Vagina (tissue), 2 donors: Measurements from ENCODE around the gene CHI3L1. TPM values are rescaled to one million over a fixed set of nuclear protein-coding genes. Genes with fewer than 3 reads are reported as not detected.

Source experiments
- DNase-seq, 2 donors: peaks; one replicate each; pipeline ENCODE4 v3.0.0-alpha.2; 2017; ENCODE audit errors: extremely low spot score in 2 of 2
- H3K27ac ChIP-seq: fragments of 200-600 bp; sonication (generic); one replicate; pipeline ENCODE4 v1.5.1; 2019
- H3K27me3 ChIP-seq: fragments of 200-600 bp; sonication (generic); one replicate; pipeline ENCODE4 v1.5.1; 2019
- H3K36me3 ChIP-seq, 2 donors: fragments of 200-600 bp; sonication (generic); one replicate each; pipeline ENCODE4 v1.5.1; 2017 to 2019
- H3K4me1 ChIP-seq: fragments of 200-600 bp; sonication (generic); one replicate; pipeline ENCODE4 v1.5.1; 2019
- H3K4me3 ChIP-seq, 2 donors: fragments of 200-600 bp; sonication (generic); 1 replicate in 1 of 2; 2 replicates in 1 of 2; pipeline ENCODE4 v1.5.1; 2016 to 2019
- H3K9me3 ChIP-seq: fragments of 200-600 bp; sonication (generic); one replicate; pipeline ENCODE4 v1.5.1; 2019
- CTCF ChIP-seq, 3 experiments: fragments of 450-650 bp in 2 of 3; fragments of 200-600 bp in 1 of 3; sonication (generic) in 1 of 3; IDR thresholded peaks; one replicate each; pipeline ENCODE4 v1.5.1; 2017 to 2019; ENCODE audit warnings: antibody characterized with exemption in 3 of 3, mild to moderate bottlenecking in 2 of 3, moderate library complexity in 2 of 3
- POLR2A ChIP-seq, 2 donors: fragments of 450-650 bp; IDR thresholded peaks; one replicate each; pipeline ENCODE4 v1.6.1; 2017; ENCODE audit warnings: antibody characterized with exemption in 2 of 2, mild to moderate bottlenecking in 2 of 2, moderate library complexity in 2 of 2
- POLR2AphosphoS5 ChIP-seq, 2 donors: sonication (generic); formaldehyde crosslinking; IDR thresholded peaks; one replicate each; pipeline ENCODE4 v1.9.0; 2017; ENCODE audit warnings: antibody characterized with exemption in 2 of 2, mild to moderate bottlenecking in 2 of 2, low read depth in 1 of 2; ENCODE audit not compliant: insufficient read depth in 1 of 2
- intact Hi-C: fragments of 100-400 bp; cut with DNase I; formaldehyde crosslinking; loops from one replicate; pipeline ENCODE4 v1.15.1; 2023
- total RNA-seq: library from RNA; depleted of rRNA; stranded (reverse); fragments of >200 nt; gene quantifications from one replicate; pipeline ENCODE4 v1.2.3, GENCODE V29; 2016

Gene CHI3L1
- total RNA-seq, 1 donor from 2014 or later: 51.3 TPM

GRCh38 chr1:203159844-203160243 is 26.7 kb downstream of the CHI3L1 start:
- H3K36me3 ChIP-seq: no peaks in the 10 kb centered on the region
- intact Hi-C loops: no loop called here
- H3K4me1 ChIP-seq: no peaks in the 10 kb centered on the region
- no peaks in the 10 kb centered on the region for H3K27me3 ChIP-seq
- H3K27ac ChIP-seq: no peak overlapping the region
- H3K9me3 ChIP-seq: no peaks in the 10 kb centered on the region
- H3K4me3 ChIP-seq: no peak overlapping the region
- DNase-seq: no peak
- no peak for TF ChIP-seq POLR2A (IDR thresholded peaks at IDR 0.05)
- TF ChIP-seq POLR2AphosphoS5 (IDR thresholded peaks at IDR 0.05; ENCODE audit: insufficient read depth in 1 of 2, low read depth in 1 of 2): no peak
- no peak for TF ChIP-seq CTCF (IDR thresholded peaks at IDR 0.05)

GRCh38 chr1:203158960-203159665 is 27.4 kb downstream of the CHI3L1 start:
- no peak for DNase-seq
- H3K9me3 ChIP-seq: no peaks in the 10 kb centered on the region
- H3K4me1 ChIP-seq: no peaks in the 10 kb centered on the region
- no peak overlapping the region for H3K4me3 ChIP-seq
- TF ChIP-seq POLR2A (IDR thresholded peaks at IDR 0.05) (no peak), POLR2AphosphoS5 (IDR thresholded peaks at IDR 0.05; ENCODE audit: insufficient read depth in 1 of 2, low read depth in 1 of 2) (no peak), CTCF (IDR thresholded peaks at IDR 0.05) (no peak)
- no peak overlapping the region for H3K27ac ChIP-seq
- no peaks in the 10 kb centered on the region for H3K27me3 ChIP-seq
- H3K36me3 ChIP-seq: no peaks in the 10 kb centered on the region
- intact Hi-C loops: no loop called here

GRCh38 chr1:203158423-203158822 is 28.1 kb downstream of the CHI3L1 start:
- H3K9me3 ChIP-seq: no peaks in the 10 kb centered on the region
- DNase-seq: no peak
- no peaks in the 10 kb centered on the region for H3K36me3 ChIP-seq
- no peak overlapping the region for H3K27ac ChIP-seq
- no peak for TF ChIP-seq CTCF (IDR thresholded peaks at IDR 0.05)
- no peak for TF ChIP-seq POLR2A (IDR thresholded peaks at IDR 0.05)
- TF ChIP-seq POLR2AphosphoS5 (IDR thresholded peaks at IDR 0.05; ENCODE audit: insufficient read depth in 1 of 2, low read depth in 1 of 2): no peak
- no peaks in the 10 kb centered on the region for H3K4me1 ChIP-seq
- no peaks in the 10 kb centered on the region for H3K27me3 ChIP-seq
- intact Hi-C loops: no loop called here
- H3K4me3 ChIP-seq: no peak overlapping the region

- Histone ChIP-seq H3K27me3 (no peaks in the 10 kb centered on the region), H3K4me3 (no peak overlapping the region), H3K9me3 (no peaks in the 10 kb centered on the region), H3K36me3 (no peaks in the 10 kb centered on the region), H3K4me1 (no peaks in the 10 kb centered on the region), H3K27ac (no peak overlapping the region)
- DNase-seq: no peak
- intact Hi-C loops: no loop called here
- TF ChIP-seq CTCF (IDR thresholded peaks at IDR 0.05) (no peak), POLR2A (IDR thresholded peaks at IDR 0.05) (no peak), POLR2AphosphoS5 (IDR thresholded peaks at IDR 0.05; ENCODE audit: insufficient read depth in 1 of 2, low read depth in 1 of 2) (no peak)
These were observed 30.2 kb downstream of the CHI3L1 start for GRCh38 chr1:203156280-203156679.

GRCh38 chr1:203153989-203154821 is 32.3 kb downstream of the CHI3L1 start:
- intact Hi-C loops: no loop called here
- no peaks in the 10 kb centered on the region for H3K4me1 ChIP-seq
- DNase-seq: no peak
- H3K36me3 ChIP-seq: no peaks in the 10 kb centered on the region
- no peak overlapping the region for H3K4me3 ChIP-seq
- TF ChIP-seq POLR2AphosphoS5 (IDR thresholded peaks at IDR 0.05; ENCODE audit: insufficient read depth in 1 of 2, low read depth in 1 of 2) (no peak), CTCF (IDR thresholded peaks at IDR 0.05) (no peak), POLR2A (IDR thresholded peaks at IDR 0.05) (no peak)
- no peaks in the 10 kb centered on the region for H3K27me3 ChIP-seq
- no peak overlapping the region for H3K27ac ChIP-seq
- no peaks in the 10 kb centered on the region for H3K9me3 ChIP-seq
